DOHH2 (cell line): ENCODE results near the gene NTPCR.

ENCODE experiments used
- H3F3A ChIP-seq: fragments of 200-600 bp; sonication (generic), shearing (Covaris generic); 2 replicates; pipeline ENCODE4 v1.6.0; 2016; ENCODE audit warnings: antibody characterized with exemption, mild to moderate bottlenecking; ENCODE audit not compliant: control insufficient read depth, insufficient read depth
- H3K27ac ChIP-seq: fragments of 200-600 bp; sonication (generic); 2 replicates; pipeline ENCODE4 v1.5.1; 2014; ENCODE audit warnings: low read depth, mild to moderate bottlenecking, low read length, moderate library complexity
- H3K27me3 ChIP-seq: fragments of 200-600 bp; sonication (generic); 2 replicates; pipeline ENCODE4 v1.6.1; 2014; ENCODE audit warnings: mild to moderate bottlenecking, low read length, mixed read lengths; ENCODE audit not compliant: control insufficient read depth
- H3K36me3 ChIP-seq: fragments of 200-600 bp; sonication (generic); 2 replicates; pipeline ENCODE4 v1.6.1; 2014; ENCODE audit warnings: mild to moderate bottlenecking, low read length, moderate library complexity, mixed read lengths; ENCODE audit not compliant: control insufficient read depth
- H3K4me1 ChIP-seq: fragments of 200-600 bp; sonication (generic); 2 replicates; pipeline ENCODE4 v1.6.1; 2014; ENCODE audit warnings: mild to moderate bottlenecking, low read length, mixed read lengths; ENCODE audit not compliant: control insufficient read depth
- H3K4me2 ChIP-seq: fragments of 200-600 bp; sonication (generic); 2 replicates; pipeline ENCODE4 v1.6.0; 2014; ENCODE audit warnings: mild to moderate bottlenecking, low read length, moderate library complexity
- H3K4me3 ChIP-seq: fragments of 200-600 bp; sonication (generic); 2 replicates; pipeline ENCODE4 v1.5.1; 2014; ENCODE audit warnings: mild to moderate bottlenecking, low read length, mixed read lengths
- H3K79me2 ChIP-seq: fragments of 200-600 bp; sonication (generic); 2 replicates; pipeline ENCODE4 v1.6.1; 2014; ENCODE audit warnings: mild to moderate bottlenecking, low read length, mixed read lengths; ENCODE audit not compliant: control insufficient read depth
- H3K9me2 ChIP-seq: fragments of 200-600 bp; sonication (generic); replicated peaks from 2 replicates; pipeline ENCODE4 v1.6.1; 2014; ENCODE audit warnings: mild to moderate bottlenecking, low read length, mixed read lengths; ENCODE audit not compliant: control insufficient read depth
- H3K9me3 ChIP-seq: fragments of 200-600 bp; sonication (generic); 2 replicates; pipeline ENCODE4 v1.6.1; 2014; ENCODE audit warnings: antibody characterized with exemption, low read length, mixed read lengths; ENCODE audit not compliant: control insufficient read depth, insufficient read depth
- H4K20me1 ChIP-seq: fragments of 200-600 bp; sonication (generic); 2 replicates; pipeline ENCODE4 v1.6.0; 2014; ENCODE audit warnings: low read depth, mild to moderate bottlenecking, antibody characterized with exemption, low read length, moderate library complexity; ENCODE audit not compliant: control insufficient read depth, insufficient read depth
- EZH2phosphoT487 ChIP-seq: fragments of 200-600 bp; sonication (generic); IDR thresholded peaks from 2 replicates; pipeline ENCODE4 v1.6.1; 2017; ENCODE audit warnings: borderline replicate concordance, mild to moderate bottlenecking, antibody characterized with exemption, low read length, moderate library complexity, mixed read lengths
- TF ChIP-seq, protein P1 (sequence below): fragments of 200-600 bp; sonication (generic); IDR thresholded peaks from one replicate; pipeline ENCODE4 v1.5.1; 2014; ENCODE audit warnings: antibody characterized with exemption, mild to moderate bottlenecking, low read depth, low read length; ENCODE audit not compliant: poor library complexity, severe bottlenecking

The NTPCR gene

DNA sequence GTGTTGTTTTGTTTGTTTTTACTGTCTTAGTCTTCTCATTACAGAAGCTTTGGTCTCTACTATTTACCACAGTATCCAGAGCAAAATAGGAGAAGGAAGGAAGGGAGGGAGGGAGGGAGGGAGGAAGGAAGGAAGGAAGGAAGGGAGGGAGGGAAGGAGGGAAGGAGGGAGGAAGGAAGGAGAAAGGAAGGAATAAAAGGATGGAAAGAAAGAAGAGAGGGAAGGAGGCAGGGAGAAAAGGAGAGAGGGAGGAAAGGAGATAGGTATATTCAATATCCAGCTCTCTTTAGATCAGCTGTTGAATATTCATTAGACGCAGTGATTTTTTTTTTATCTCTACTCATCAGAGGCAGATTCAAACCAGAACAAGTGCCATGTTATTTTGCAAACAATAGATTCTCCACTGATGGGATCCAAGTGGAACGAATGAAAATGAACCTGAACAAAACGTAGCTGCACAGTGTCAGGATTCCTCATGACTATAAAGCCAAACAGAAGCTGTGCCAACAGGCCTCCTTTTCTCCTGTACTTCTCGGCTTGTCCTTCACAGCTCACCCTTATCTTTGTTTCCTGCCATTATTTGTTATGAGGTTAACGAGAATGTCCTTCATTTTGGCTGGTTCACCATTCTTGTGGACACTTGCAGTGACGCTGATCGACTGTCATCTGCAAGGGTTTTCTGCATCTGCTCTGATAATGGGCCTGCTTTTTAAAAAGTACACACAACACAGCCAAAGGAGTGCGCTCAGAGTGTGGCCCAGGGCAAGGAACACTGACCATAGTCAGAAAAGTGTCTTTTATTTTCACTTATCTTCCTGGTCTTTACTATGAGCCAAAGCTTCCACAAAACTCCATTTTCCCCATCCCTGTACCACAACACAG lies 7.8 kb upstream of the NTPCR start:
- Histone ChIP-seq H3K9me2 (no peaks in the 10 kb centered on the region), H3K36me3 (no peaks in the 10 kb centered on the region; the same call in 1 of the 2 replicates), H3F3A (no peaks in the 10 kb centered on the region), H4K20me1 (no peaks in the 10 kb centered on the region), H3K4me2 (no peak overlapping the region), H3K79me2 (no peaks in the 10 kb centered on the region), H3K4me3 (no peak overlapping the region), H3K9me3 (peaks cover 7% of the 10 kb centered on the region; the same call in 1 of the 2 replicates), H3K4me1 (peaks cover 16% of the 10 kb centered on the region), H3K27ac (no peak overlapping the region), H3K27me3 (no peaks in the 10 kb centered on the region)
- no peak for TF ChIP-seq EZH2phosphoT487
- TF ChIP-seq, protein P1, sequence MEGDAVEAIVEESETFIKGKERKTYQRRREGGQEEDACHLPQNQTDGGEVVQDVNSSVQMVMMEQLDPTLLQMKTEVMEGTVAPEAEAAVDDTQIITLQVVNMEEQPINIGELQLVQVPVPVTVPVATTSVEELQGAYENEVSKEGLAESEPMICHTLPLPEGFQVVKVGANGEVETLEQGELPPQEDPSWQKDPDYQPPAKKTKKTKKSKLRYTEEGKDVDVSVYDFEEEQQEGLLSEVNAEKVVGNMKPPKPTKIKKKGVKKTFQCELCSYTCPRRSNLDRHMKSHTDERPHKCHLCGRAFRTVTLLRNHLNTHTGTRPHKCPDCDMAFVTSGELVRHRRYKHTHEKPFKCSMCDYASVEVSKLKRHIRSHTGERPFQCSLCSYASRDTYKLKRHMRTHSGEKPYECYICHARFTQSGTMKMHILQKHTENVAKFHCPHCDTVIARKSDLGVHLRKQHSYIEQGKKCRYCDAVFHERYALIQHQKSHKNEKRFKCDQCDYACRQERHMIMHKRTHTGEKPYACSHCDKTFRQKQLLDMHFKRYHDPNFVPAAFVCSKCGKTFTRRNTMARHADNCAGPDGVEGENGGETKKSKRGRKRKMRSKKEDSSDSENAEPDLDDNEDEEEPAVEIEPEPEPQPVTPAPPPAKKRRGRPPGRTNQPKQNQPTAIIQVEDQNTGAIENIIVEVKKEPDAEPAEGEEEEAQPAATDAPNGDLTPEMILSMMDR: no peak

DNA sequence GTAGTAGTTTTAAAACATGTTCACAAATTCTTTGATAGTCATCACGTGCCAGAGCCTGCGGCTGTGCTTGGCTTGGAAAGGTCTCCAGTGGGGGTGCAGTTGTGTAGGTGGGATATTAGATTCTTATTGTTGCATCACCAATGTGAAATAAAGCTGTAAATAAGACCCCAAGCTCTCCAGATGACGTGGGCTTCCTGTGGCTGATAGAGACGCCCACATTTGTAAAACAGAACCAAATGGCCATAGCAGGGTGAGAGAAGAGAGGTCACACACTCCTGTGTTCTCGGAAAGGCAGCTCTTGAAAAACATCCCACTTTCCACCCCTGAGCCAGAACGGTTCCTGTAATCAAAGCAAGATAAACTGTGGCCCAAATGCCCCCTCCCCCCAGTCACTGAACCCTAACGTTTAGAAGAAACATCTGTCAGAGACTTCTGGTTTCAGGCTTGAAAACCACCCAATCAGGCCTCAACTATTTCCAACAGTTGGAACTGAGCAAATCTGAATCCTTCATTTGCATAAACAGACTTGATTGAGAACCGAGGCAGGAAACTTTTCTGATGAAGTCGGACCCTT lies 6.6 kb upstream of the NTPCR start:
- H3K4me3 ChIP-seq: peak overlapping the region; percentile 32
- peaks cover 16% of the 10 kb centered on the region for H3K4me1 ChIP-seq

DNA sequence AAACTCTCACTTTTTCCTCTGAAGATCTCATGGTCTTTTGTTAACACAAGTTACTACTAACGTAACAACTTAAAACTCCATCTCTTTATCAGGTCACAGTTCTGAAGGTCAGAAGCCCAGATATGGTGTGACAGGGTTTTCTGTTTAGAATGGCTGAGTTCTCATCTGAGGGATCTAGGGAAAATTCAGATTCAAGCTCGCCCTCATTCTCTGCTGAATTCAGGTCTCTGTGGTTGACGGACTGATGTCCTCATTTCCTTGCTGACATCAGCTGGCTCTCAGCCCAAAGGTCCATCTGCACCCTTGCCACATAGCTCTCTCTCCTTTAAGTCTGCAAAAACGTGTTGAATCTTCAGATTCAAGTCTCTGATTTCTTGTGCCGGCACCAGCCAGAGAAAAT lies 6.1 kb upstream of the NTPCR start:
- peak overlapping the region; percentile 35 for H3K4me2 ChIP-seq
- no peaks in the 10 kb centered on the region for H4K20me1 ChIP-seq
- TF ChIP-seq, protein P1: no peak
- no peak for TF ChIP-seq EZH2phosphoT487
- H3K36me3 ChIP-seq: no peaks in the 10 kb centered on the region; the same call in 1 of the 2 replicates
- H3K27me3 ChIP-seq: no peaks in the 10 kb centered on the region
- no peaks in the 10 kb centered on the region for H3F3A ChIP-seq
- H3K9me3 ChIP-seq: peaks cover 7% of the 10 kb centered on the region; the same call in 1 of the 2 replicates
- H3K4me3 ChIP-seq: peak overlapping the region; percentile 32; the same call in 1 of the 2 replicates
- peak overlapping the region; percentile 34; the same call in 1 of the 2 replicates for H3K27ac ChIP-seq
- H3K79me2 ChIP-seq: no peaks in the 10 kb centered on the region
- peaks cover 18% of the 10 kb centered on the region for H3K4me1 ChIP-seq
- no peaks in the 10 kb centered on the region for H3K9me2 ChIP-seq

More for the DNA sequence above, 6.6 kb upstream of the NTPCR start:
- Histone ChIP-seq H3K9me3 (peaks cover 7% of the 10 kb centered on the region; the same call in 1 of the 2 replicates), H3F3A (no peaks in the 10 kb centered on the region), H3K9me2 (no peaks in the 10 kb centered on the region), H3K79me2 (no peaks in the 10 kb centered on the region), H3K36me3 (no peaks in the 10 kb centered on the region; the same call in 1 of the 2 replicates), H3K4me2 (peak overlapping the region; percentile 35), H4K20me1 (no peaks in the 10 kb centered on the region), H3K27me3 (no peaks in the 10 kb centered on the region), H3K27ac (peak overlapping the region; percentile 34; the same call in 1 of the 2 replicates)
- TF ChIP-seq, protein P1: no peak
- no peak for TF ChIP-seq EZH2phosphoT487
